Ovary (tissue), 3 donors: ENCODE results near the gene FRMD5.

Experiments used
- EP300 ChIP-seq: sonication (generic); formaldehyde crosslinking; IDR thresholded peaks from one replicate; pipeline ENCODE4 v1.6.1; 2017; ENCODE audit warnings: antibody characterized with exemption
- POLR2A ChIP-seq: fragments of 450-650 bp; IDR thresholded peaks from one replicate; pipeline ENCODE4 v1.6.1; 2017; ENCODE audit warnings: antibody characterized with exemption, mild to moderate bottlenecking, moderate library complexity
- TF ChIP-seq, protein P1 (sequence below), 3 donors: fragments of 450-650 bp in 2 of 3; fragments of 200-600 bp in 1 of 3; IDR thresholded peaks; one replicate each; pipeline versions ENCODE4 v1.5.1 to v1.8.0; 2016 to 2022; ENCODE audit warnings: antibody characterized with exemption in 3 of 3, mild to moderate bottlenecking in 1 of 3
- donor health status: DM: no; HTN: no; CAD: no.

DNA sequence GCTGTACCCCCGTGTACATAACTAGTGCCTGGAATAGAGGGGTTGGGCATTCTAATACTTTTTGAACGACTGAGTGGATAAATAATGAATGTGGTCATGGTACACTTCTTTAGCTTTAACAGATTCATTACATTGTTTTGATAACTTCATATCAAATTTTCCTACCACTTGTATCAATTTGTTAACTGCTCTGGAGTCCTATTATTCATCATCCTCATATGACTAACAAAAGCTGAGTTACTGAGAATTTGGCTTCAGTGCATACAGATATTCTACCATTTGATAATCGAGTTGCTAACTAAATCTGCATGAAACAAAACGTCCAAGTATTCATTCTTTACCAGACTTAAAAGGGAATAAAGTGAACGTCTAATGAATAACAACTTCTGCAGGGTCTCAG lies 31.7 kb downstream of the FRMD5 start:
- TF ChIP-seq, protein P1, sequence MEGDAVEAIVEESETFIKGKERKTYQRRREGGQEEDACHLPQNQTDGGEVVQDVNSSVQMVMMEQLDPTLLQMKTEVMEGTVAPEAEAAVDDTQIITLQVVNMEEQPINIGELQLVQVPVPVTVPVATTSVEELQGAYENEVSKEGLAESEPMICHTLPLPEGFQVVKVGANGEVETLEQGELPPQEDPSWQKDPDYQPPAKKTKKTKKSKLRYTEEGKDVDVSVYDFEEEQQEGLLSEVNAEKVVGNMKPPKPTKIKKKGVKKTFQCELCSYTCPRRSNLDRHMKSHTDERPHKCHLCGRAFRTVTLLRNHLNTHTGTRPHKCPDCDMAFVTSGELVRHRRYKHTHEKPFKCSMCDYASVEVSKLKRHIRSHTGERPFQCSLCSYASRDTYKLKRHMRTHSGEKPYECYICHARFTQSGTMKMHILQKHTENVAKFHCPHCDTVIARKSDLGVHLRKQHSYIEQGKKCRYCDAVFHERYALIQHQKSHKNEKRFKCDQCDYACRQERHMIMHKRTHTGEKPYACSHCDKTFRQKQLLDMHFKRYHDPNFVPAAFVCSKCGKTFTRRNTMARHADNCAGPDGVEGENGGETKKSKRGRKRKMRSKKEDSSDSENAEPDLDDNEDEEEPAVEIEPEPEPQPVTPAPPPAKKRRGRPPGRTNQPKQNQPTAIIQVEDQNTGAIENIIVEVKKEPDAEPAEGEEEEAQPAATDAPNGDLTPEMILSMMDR (IDR thresholded peaks at IDR 0.05): no peak
- TF ChIP-seq POLR2A (no peak), EP300 (no peak)
